Loucy (cell line): ENCODE measurements around the gene SAMD8.

Experiments used
- EZH2phosphoT487 ChIP-seq: fragments of 200-600 bp; IDR thresholded peaks from 2 replicates; pipeline ENCODE4 v1.6.1; 2018; ENCODE audit warnings: antibody characterized with exemption, mild to moderate bottlenecking, moderate library complexity, borderline replicate concordance
- TF ChIP-seq, protein P1 (sequence below): fragments of 200-600 bp; sonication (generic); conservative IDR thresholded peaks from 2 replicates; pipeline ENCODE4 v1.5.1; 2014; ENCODE audit warnings: mild to moderate bottlenecking, antibody characterized with exemption, low read length

GRCh38 chr10:75127471-75127870 is 16.0 kb downstream of the SAMD8 start:
- TF ChIP-seq, protein P1, sequence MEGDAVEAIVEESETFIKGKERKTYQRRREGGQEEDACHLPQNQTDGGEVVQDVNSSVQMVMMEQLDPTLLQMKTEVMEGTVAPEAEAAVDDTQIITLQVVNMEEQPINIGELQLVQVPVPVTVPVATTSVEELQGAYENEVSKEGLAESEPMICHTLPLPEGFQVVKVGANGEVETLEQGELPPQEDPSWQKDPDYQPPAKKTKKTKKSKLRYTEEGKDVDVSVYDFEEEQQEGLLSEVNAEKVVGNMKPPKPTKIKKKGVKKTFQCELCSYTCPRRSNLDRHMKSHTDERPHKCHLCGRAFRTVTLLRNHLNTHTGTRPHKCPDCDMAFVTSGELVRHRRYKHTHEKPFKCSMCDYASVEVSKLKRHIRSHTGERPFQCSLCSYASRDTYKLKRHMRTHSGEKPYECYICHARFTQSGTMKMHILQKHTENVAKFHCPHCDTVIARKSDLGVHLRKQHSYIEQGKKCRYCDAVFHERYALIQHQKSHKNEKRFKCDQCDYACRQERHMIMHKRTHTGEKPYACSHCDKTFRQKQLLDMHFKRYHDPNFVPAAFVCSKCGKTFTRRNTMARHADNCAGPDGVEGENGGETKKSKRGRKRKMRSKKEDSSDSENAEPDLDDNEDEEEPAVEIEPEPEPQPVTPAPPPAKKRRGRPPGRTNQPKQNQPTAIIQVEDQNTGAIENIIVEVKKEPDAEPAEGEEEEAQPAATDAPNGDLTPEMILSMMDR: no peak
- TF ChIP-seq EZH2phosphoT487: no peak
